ENCODE data around the gene SH3BP4. TPM values are rescaled to one million over a fixed set of nuclear protein-coding genes. Genes with fewer than 3 reads are reported as not detected.

SH3BP4 gene
- total RNA-seq, 2 experiments from 2014 or later: 0.06 TPM; not detected in 1

- no peak overlapping the region for H3K27ac ChIP-seq (ENCODE audit: low read depth, low read length, poor library complexity, severe bottlenecking)
- H3K79me2 ChIP-seq (ENCODE audit: insufficient read depth, low read depth, low read length): no peaks in the 10 kb centered on the region
- no peak overlapping the region for H2AFZ ChIP-seq (ENCODE audit: low read length)
- CTCF ChIA-PET (ENCODE audit: unreplicated experiment): no interaction called here
- no peak overlapping the region for H3K4me2 ChIP-seq (ENCODE audit: low read length)
- H3K36me3 ChIP-seq (ENCODE audit: insufficient read depth, low read length): no peaks in the 10 kb centered on the region
- intact Hi-C loops (cut with micrococcal nuclease; ENCODE audit: unreplicated experiment): no loop called here
- no peaks in the 10 kb centered on the region for H4K20me1 ChIP-seq (ENCODE audit: insufficient read depth, low read length)
- H3K4me3 ChIP-seq (ENCODE audit: low read depth, low read length, poor library complexity, severe bottlenecking): no peak overlapping the region
- TF ChIP-seq CTCF (conservative IDR thresholded peaks at IDR 0.05; ENCODE audit: low read length): no peak
- no peak for TF ChIP-seq EZH2phosphoT487 (IDR thresholded peaks at IDR 0.05; ENCODE audit: borderline replicate concordance, low read depth, low read length)
- no TSS peak for BruUV-seq (replicated peaks)
- H3K4me1 ChIP-seq (ENCODE audit: insufficient read depth, low read length, poor library complexity, severe bottlenecking): no peaks in the 10 kb centered on the region
- POLR2A ChIA-PET: no interaction called here
- H3K9me3 ChIP-seq (ENCODE audit: low read length): no peaks in the 10 kb centered on the region
- no peaks in the 10 kb centered on the region for H3K9me2 ChIP-seq (ENCODE audit: insufficient read depth, low read length)
- no peak for DNase-seq (ENCODE audit: low spot score)
Observed at GRCh38 chr2:234963773-234964615, 12.2 kb downstream of the SH3BP4 start.

GRCh38 chr2:234964631-234965461 lies 13.0 kb downstream of the SH3BP4 start:
- Histone ChIP-seq H3K27ac (ENCODE audit: low read depth, low read length, poor library complexity, severe bottlenecking) (no peak overlapping the region), H3K79me2 (ENCODE audit: insufficient read depth, low read depth, low read length) (no peaks in the 10 kb centered on the region), H3K4me3 (ENCODE audit: low read depth, low read length, poor library complexity, severe bottlenecking) (no peak overlapping the region), H3K4me1 (ENCODE audit: insufficient read depth, low read length, poor library complexity, severe bottlenecking) (no peaks in the 10 kb centered on the region), H3K36me3 (ENCODE audit: insufficient read depth, low read length) (no peaks in the 10 kb centered on the region), H3K9me2 (ENCODE audit: insufficient read depth, low read length) (no peaks in the 10 kb centered on the region), H3K9me3 (ENCODE audit: low read length) (no peaks in the 10 kb centered on the region), H2AFZ (ENCODE audit: low read length) (no peak overlapping the region), H4K20me1 (ENCODE audit: insufficient read depth, low read length) (no peaks in the 10 kb centered on the region), H3K4me2 (ENCODE audit: low read length) (no peak overlapping the region)
- POLR2A ChIA-PET: no interaction called here
- CTCF ChIA-PET (ENCODE audit: unreplicated experiment): no interaction called here
- no peak for DNase-seq (ENCODE audit: low spot score)
- BruUV-seq (replicated peaks): no TSS peak
- intact Hi-C loops (cut with micrococcal nuclease; ENCODE audit: unreplicated experiment): no loop called here
- TF ChIP-seq EZH2phosphoT487 (IDR thresholded peaks at IDR 0.05; ENCODE audit: borderline replicate concordance, low read depth, low read length) (no peak), CTCF (conservative IDR thresholded peaks at IDR 0.05; ENCODE audit: low read length) (no peak)
